Liver (tissue), 9 donors: ENCODE data around the gene RELL2. TPM values are rescaled to one million over a fixed set of nuclear protein-coding genes. Genes with fewer than 3 reads are reported as not detected.
A peak's percentile ranks its signal among the peaks of the same experiment; 100 is the strongest.

Source experiments
- DNase-seq: peaks from one replicate; pipeline ENCODE4 v3.0.0-alpha.2; 2017; ENCODE audit warnings: low spot score
- H3K27ac ChIP-seq, 2 donors: one replicate each; pipeline ENCODE4 v1.7.0; 2013; ENCODE audit warnings: inconsistent platforms in 2 of 2, low read length in 2 of 2, control low read depth in 1 of 2, low read depth in 1 of 2, mild to moderate bottlenecking in 1 of 2
- H3K27me3 ChIP-seq, 4 donors: one replicate each; pipeline versions ENCODE4 v1.6.1 to v1.7.0; 2013; ENCODE audit warnings: low read length in 3 of 4, inconsistent platforms in 1 of 4, mild to moderate bottlenecking in 1 of 4, moderate library complexity in 1 of 4; ENCODE audit not compliant: control insufficient read depth in 4 of 4, insufficient read depth in 4 of 4
- H3K36me3 ChIP-seq, 4 donors: one replicate each; pipeline versions ENCODE4 v1.6.1 to v1.7.0; 2013; ENCODE audit warnings: low read length in 3 of 4, mild to moderate bottlenecking in 3 of 4, low read depth in 1 of 4, moderate library complexity in 1 of 4; ENCODE audit not compliant: control insufficient read depth in 4 of 4, insufficient read depth in 3 of 4
- H3K4me1 ChIP-seq, 4 donors: one replicate each; pipeline versions ENCODE4 v1.6.1 to v1.7.0; 2013; ENCODE audit warnings: low read length in 3 of 4, mild to moderate bottlenecking in 3 of 4, moderate library complexity in 1 of 4; ENCODE audit not compliant: control insufficient read depth in 4 of 4, insufficient read depth in 4 of 4
- H3K4me3 ChIP-seq, 3 donors: one replicate each; pipeline versions ENCODE4 v1.6.1 to v1.7.0; 2013; ENCODE audit warnings: low read length in 3 of 3, control low read depth in 1 of 3, low read depth in 1 of 3, mild to moderate bottlenecking in 1 of 3
- H3K9ac ChIP-seq, 2 donors: one replicate each; pipeline ENCODE4 v1.7.0; 2013; ENCODE audit warnings: low read length in 2 of 2, mild to moderate bottlenecking in 2 of 2, moderate library complexity in 2 of 2, control low read depth in 1 of 2, low read depth in 1 of 2
- H3K9me3 ChIP-seq, 4 donors: one replicate each; pipeline versions ENCODE4 v1.6.1 to v1.7.0; 2013; ENCODE audit warnings: low read length in 3 of 4; ENCODE audit not compliant: control insufficient read depth in 4 of 4
- ATF3 ChIP-seq: IDR thresholded peaks from 2 replicates; pipeline ENCODE4 v1.6.1; 2016; ENCODE audit warnings: antibody characterized with exemption
- EGR1 ChIP-seq, 2 donors: IDR thresholded peaks; 2 replicates each; pipeline ENCODE4 v1.6.1; 2016 to 2018; ENCODE audit warnings: antibody characterized with exemption in 2 of 2, low read depth in 2 of 2
- FOXA1 ChIP-seq: IDR thresholded peaks from 2 replicates; pipeline ENCODE4 v1.6.1; 2016; ENCODE audit warnings: antibody characterized with exemption
- FOXA2 ChIP-seq: IDR thresholded peaks from 2 replicates; pipeline ENCODE4 v1.6.1; 2016; ENCODE audit warnings: antibody characterized with exemption
- GABPA ChIP-seq, 2 donors: IDR thresholded peaks in 1 of 2; conservative IDR thresholded peaks in 1 of 2; 2 replicates each; pipeline ENCODE4 v1.6.1; 2016; ENCODE audit warnings: antibody characterized with exemption in 2 of 2, mild to moderate bottlenecking in 1 of 2, moderate library complexity in 1 of 2
- HNF4A ChIP-seq, 2 donors: conservative IDR thresholded peaks; 2 replicates each; pipeline ENCODE4 v1.6.1; 2016; ENCODE audit warnings: antibody characterized with exemption in 2 of 2, mild to moderate bottlenecking in 2 of 2
- HNF4G ChIP-seq: IDR thresholded peaks from 2 replicates; pipeline ENCODE4 v1.6.1; 2016; ENCODE audit warnings: antibody characterized with exemption
- JUND ChIP-seq, 2 donors: IDR thresholded peaks; 2 replicates each; pipeline ENCODE4 v1.6.1; 2016; ENCODE audit warnings: antibody characterized with exemption in 2 of 2
- RAD21 ChIP-seq, 2 donors: IDR thresholded peaks; 2 replicates each; pipeline ENCODE4 v1.6.1; 2016; ENCODE audit warnings: antibody characterized with exemption in 2 of 2, mild to moderate bottlenecking in 2 of 2
- REST ChIP-seq: IDR thresholded peaks from 2 replicates; pipeline ENCODE4 v1.6.1; 2016; ENCODE audit warnings: antibody characterized with exemption, mild to moderate bottlenecking
- RXRA ChIP-seq, 2 donors: IDR thresholded peaks; 2 replicates each; pipeline ENCODE4 v1.6.1; 2017 to 2018; ENCODE audit warnings: antibody characterized with exemption in 2 of 2, mild to moderate bottlenecking in 1 of 2
- SP1 ChIP-seq: IDR thresholded peaks from 2 replicates; pipeline ENCODE4 v1.6.1; 2018; ENCODE audit warnings: antibody characterized with exemption, mild to moderate bottlenecking
- TAF1 ChIP-seq: conservative IDR thresholded peaks from 2 replicates; pipeline ENCODE4 v1.6.1; 2016; ENCODE audit warnings: antibody characterized with exemption, mild to moderate bottlenecking
- YY1 ChIP-seq: IDR thresholded peaks from 2 replicates; pipeline ENCODE4 v1.6.1; 2016; ENCODE audit warnings: antibody characterized with exemption, mild to moderate bottlenecking
- WGBS: extraction: QIAGEN DNeasy Blood & Tissue Kit; methylation state at CpG from one replicate; pipeline ENCODE4 v1.1.7; 2013; 5-methylcytosine and 5-hydroxymethylcytosine counted together
- polyA plus RNA-seq, 2 donors: library from polyadenylated mRNA; stranded (reverse) in 1 of 2; unstranded in 1 of 2; fragments of 200-250 nt in 1 of 2; fragments of >200 nt in 1 of 2; fragmentation: Nextera tagmentation in 1 of 2; extraction: Ambion mirVana in 1 of 2; gene quantifications; one replicate each; pipeline versions ENCODE4 v1.2.1 to v1.2.3, GENCODE V29; 2013 to 2015
- total RNA-seq, 2 donors: library from RNA; depleted of rRNA; stranded (reverse); fragments of >200 nt; gene quantifications; one replicate each; pipeline ENCODE4 v1.2.3, GENCODE V29; 2014
- donor health status: healthy.
- donor health status: healthy.
- donor health status: healthy.
- donor health status: healthy.
- donor health status: healthy.

The RELL2 gene
- total and polyA plus RNA-seq, 4 donors: 0.47 to 1.3 (median 0.88) TPM

- no peak for TF ChIP-seq FOXA2
Observed at GRCh38 chr5:141605523-141606277, 31.1 kb upstream of the RELL2 start (continued).

- no peak overlapping the region for H3K9ac ChIP-seq
- no peaks in the 10 kb centered on the region for H3K27me3 ChIP-seq
- no peaks in the 10 kb centered on the region for H3K36me3 ChIP-seq
- H3K27ac ChIP-seq: peak overlapping the region; percentile 75 to 80
- H3K9me3 ChIP-seq: no peaks in the 10 kb centered on the region
- TF ChIP-seq RXRA (IDR thresholded peaks at IDR 0.05): no peak
- no peak for TF ChIP-seq HNF4A (conservative IDR thresholded peaks at IDR 0.05)
- no peak for TF ChIP-seq EGR1 (IDR thresholded peaks at IDR 0.05; ENCODE audit: low read depth in 2 of 2)
- H3K4me1 ChIP-seq: peaks cover 23 to 73% (median 60%) of the 10 kb centered on the region in 4 donors
- WGBS: 62% methylated on average over 2 of the region's 2 CpGs
- H3K4me3 ChIP-seq: peak overlapping the region in 1 of 3 donors; percentile 15
- DNase-seq: no peak
Observed at GRCh38 chr5:141608046-141608445, 28.8 kb upstream of the RELL2 start.

GRCh38 chr5:141608557-141608956 lies 28.2 kb upstream of the RELL2 start:
- 21% methylated on average over 1 of the region's 1 CpG for WGBS
- DNase-seq: no peak
- TF ChIP-seq RXRA (IDR thresholded peaks at IDR 0.05) (peak; percentile 52 to 56), HNF4G (peak; percentile 26), FOXA1 (no peak), REST (peak; percentile 57), ATF3 (peak; percentile 23), YY1 (peak; percentile 63), JUND (IDR thresholded peaks at IDR 0.05) (peak; percentile 84), SP1 (peak; percentile 77), RAD21 (IDR thresholded peaks at IDR 0.05) (peak in 1 of 2 donors; percentile 32), HNF4A (conservative IDR thresholded peaks at IDR 0.05) (peak; percentile 88), TAF1 (no peak), GABPA (IDR thresholded peaks at IDR 0.05 in 1 of 2, conservative IDR thresholded peaks at IDR 0.05 in 1 of 2) (no peak), EGR1 (IDR thresholded peaks at IDR 0.05; ENCODE audit: low read depth in 2 of 2) (no peak), FOXA2 (no peak)

More at GRCh38 chr5:141608557-141608956, 28.2 kb upstream of the RELL2 start:
- H3K27ac ChIP-seq: peak overlapping the region; percentile 75 to 80
- H3K9ac ChIP-seq: peak overlapping the region in 1 of 2 donors; percentile 27
- H3K4me3 ChIP-seq: peak overlapping the region in 1 of 3 donors; percentile 15
- no peaks in the 10 kb centered on the region for H3K27me3 ChIP-seq
- H3K9me3 ChIP-seq: no peaks in the 10 kb centered on the region
- H3K4me1 ChIP-seq: peaks cover 24 to 77% (median 65%) of the 10 kb centered on the region in 4 donors
- H3K36me3 ChIP-seq: no peaks in the 10 kb centered on the region
